ELR (cell line): ENCODE data around the gene GMDS.

Experiments used
- DNase-seq: peaks from one replicate; pipeline ENCODE4 v3.0.0-alpha.2; 2015; ENCODE audit warnings: low read depth

The GMDS gene

DNA sequence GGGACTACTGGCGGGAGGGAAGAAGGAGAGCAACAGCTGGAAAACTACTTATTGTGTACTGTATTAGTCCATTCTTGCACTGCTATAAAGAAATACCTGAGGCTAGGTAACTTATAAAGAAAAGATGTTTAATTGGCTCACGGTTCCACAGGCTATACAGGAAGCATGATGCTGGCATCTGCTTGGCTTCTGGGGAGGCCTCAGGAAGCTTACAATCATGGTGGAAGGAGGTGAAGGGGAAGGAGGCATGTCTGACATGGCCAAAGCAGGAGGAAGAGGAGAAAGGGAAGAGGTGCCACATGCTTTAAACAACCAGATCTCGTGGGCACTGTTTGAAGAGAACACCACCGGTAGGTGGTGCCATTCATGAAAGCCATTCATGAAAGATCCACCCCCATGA is 67.3 kb downstream of the GMDS start:
- DNase-seq: no peak

DNA sequence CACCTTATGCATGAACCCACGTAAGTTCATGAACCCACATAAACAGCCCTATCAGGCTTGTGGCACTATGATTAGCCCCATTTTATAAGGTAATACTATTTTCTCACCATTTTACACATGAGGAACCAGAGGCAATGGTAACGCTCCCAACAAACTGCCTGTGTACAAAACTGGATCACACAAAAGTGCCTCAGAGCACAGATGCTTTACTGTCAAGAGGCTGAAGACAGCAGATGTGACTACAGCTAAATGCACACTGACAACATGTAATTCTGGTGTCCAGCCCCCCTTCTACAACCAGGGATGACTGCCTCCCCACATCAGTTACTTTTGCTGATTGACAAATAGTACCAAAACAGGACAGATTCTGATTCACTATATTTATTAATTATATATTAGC is 69.6 kb downstream of the GMDS start:
- DNase-seq: no peak

DNA sequence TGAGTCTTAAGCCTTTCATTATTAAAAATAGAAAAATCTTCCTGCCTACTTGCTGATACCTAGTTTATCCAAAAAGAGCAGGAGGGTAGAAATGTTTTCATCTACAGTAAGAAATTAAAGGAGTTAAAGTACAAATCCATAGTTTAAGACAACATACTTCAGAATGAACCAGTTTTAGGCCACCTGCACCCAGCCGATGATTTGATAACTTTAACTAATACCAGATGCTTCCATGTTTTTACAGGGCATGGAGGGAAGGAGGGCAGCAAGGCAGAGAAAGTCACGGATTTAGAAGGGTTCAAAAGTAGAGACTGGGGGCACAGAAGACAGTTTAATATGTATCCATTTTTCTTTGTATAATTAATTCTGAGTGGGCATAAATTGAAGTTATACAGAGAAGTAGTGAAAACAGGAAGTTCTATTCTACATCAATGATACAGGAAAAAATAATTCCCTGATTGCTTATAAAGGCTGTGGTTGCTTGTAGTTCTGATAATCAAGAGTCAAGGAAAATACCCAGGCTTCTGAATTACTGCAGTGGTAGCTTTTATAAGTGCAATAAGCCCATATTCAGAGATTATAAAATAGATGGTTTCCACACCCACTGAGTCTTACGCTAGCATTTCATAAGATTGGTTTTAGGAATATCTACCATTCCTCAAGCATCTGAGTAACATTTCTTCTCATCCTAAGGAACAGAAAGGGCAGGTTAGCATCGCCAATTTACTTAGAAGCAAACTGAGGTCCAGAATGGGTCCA is 72.0 kb downstream of the GMDS start:
- no peak for DNase-seq

DNA sequence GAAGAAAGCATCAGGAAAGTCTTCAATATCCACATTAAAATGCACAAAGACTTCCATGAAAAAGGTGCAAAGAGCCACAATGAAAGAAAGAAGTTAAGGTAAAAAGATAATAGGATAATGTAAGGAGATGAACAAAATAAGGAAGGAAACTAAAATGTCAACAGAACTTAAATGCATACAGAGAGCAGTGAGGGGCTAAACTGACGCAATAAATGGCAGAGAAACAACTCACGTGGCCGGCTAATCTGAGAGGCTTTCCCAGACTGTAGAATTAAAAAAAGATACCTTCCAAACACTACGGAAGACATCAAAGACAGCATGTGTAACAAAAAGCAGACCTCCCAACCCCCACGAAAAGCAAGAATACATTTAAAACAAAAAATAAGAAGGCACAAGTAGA is 73.7 kb downstream of the GMDS start:
- no peak for DNase-seq

DNA sequence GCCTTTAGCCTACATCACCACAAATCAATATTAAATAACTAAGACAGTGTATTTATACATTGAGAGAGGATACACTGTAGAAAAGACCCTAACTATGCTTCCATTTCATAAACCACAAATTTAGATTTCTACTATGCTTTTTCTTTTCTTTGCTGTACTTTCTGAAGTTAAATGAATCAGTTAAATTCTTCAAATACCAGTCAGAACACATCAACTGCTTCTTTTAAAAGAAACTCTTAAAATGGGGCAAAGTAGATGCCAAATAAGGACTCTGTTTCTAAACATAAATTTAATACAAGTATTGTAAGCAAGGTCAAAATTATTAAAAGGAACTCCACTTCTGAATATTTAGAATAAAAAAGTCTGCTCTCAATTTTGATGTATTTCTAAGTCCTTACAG is 76.9 kb downstream of the GMDS start:
- DNase-seq: no peak

DNA sequence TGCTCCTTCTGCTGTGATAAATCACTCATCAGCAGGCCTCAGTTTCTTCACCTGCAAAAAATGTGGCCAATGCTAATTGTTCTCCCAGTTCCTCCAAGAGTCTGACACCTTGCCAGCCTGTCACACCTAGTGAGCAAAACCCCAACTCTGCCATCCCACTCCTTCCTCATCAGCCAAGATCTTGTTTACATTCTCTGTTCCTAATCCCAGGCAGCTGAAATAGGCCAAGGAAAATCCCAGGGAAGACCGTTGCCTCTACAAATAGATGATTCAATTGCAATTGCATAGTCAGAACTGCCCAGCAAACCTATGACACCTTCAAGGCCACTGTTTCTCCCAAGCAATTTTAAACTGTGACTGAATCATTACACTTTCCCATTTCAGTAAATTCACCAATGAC is 78.7 kb downstream of the GMDS start:
- DNase-seq: no peak

DNA sequence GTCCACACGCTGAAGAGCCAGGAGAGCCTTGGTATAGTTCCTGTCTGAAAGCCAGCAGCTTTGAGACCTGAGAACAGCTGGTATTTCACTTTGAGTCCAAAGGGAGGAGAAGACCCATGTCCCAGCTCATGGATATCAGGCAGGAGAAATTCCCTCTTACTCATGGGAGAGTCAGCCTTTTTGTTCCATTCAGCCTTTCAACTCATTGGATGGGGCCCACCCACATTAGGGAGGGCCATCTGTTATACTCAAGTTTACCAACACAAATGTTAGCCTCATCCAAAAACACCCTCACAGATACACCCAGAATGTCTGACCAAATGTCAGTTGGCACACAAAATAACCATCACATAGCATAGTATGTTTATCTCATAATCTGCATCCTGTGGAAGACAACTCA is 80.1 kb downstream of the GMDS start:
- no peak for DNase-seq

DNA sequence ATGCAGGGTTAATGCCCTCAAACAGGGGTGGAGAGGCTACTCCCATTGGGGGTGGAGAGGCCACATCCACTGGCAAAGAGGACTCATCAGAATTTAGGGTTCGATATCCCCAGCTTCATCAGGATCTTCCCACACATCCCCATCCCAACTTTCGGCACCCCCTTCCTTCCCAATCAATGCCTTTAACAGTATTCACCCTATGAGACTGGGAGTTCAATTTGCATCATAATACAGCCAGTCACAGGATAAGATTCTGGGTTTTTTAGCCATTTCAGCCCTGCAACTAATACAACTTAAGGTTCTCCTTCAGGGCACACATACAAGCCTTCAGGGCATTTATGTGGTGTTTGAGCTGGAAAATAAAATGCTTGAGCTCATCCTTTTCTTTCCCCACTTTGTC is 80.9 kb downstream of the GMDS start:
- no peak for DNase-seq

DNA sequence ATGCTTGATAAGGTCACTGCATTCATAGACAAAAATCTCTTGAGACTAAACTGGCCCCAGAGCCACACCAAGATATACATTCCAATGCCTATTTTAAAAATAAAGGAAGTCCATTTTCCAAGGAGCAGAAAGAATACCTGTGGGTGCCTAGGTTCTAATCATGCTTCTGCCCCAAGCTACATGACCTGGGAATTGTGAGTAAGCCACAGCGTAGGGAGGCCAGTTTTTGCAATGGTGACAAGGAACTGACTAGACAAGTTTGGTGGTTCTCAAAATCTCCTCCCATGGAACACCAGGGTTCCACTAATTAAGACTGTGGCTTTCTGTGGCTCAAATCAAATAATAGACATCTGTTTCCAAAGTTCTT is 83.3 kb downstream of the GMDS start:
- no peak for DNase-seq

DNA sequence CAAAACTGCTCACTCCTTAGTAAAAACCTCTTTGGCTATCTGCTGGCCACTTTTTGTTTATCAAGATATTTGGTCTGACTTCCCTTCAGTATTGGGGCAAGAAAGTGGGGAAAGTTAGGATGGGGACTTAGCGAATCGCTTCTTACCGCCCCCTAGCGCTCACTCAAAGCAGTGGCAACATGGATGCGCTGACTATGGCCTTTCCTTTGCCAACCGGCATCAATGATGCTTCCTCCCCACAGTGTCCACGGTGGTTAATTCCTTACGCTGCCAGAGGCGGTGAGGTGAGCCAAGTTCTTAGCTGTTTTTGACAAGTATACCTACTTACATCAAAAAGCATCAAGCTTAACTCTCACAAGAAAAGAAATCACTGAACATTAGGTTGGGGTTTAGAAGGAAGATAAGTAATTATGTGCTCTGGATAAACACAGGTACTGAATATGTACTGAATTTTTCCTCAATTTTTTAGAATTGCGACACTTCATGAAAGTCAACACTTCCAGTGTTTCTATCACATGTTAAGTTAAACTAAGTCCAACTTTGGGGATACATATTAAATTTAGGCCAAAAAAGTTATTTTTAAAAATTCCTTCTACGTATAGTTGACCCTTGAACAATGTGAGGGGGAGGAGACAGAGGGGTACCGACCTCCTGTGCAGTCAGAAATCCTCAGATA is 86.7 kb downstream of the GMDS start:
- peak; percentile 58 for DNase-seq

DNA sequence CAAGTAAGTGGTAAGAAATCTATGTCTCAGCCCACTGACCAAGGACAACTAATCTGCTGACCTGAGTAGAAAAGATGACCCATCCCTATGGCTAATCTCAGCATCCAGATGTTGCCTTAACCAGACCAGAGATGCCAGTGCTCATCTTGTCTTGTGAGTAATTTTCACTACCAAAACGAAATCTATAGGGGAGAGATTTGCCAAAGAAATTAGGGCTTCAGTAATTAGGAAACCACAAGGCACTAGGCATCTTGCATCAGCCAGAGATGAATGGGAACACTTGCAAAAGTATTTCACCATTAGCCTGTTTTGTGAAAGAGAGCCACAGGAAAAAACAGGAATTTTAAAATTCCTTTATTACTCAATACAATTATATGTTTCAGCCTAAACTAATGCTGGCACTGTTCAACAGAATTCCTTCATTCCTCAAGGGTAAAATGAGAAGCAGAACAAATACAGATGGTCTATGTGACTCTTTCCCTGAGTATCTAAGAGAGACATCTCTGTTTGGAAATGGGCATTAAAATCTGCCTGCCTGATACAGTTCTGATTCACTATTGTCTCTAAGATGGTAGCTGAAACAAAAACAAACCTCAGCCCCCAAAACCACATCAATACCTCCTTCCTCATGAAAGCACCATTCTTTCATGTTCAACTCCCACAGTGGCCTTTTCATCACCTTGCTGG is 87.8 kb downstream of the GMDS start:
- DNase-seq: peak; percentile 50

DNA sequence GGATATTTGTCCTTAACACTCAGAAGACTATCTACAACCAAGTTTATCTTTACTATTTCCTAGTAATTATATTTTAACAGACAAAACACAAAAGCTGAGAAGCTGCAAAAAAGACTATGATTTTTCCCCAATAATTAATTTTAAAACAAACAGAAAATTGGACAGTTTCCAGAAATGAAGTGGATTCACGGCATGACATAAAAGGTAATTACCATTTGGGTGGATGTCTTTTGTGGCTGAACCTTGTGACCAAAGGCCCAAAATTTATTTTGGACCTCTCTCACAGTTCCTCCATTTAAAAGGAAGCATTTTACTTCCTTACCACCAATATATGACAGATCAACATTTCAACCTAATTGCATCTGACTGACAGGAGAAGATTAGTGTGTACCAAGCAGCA is 90.2 kb downstream of the GMDS start:
- DNase-seq: no peak

DNA sequence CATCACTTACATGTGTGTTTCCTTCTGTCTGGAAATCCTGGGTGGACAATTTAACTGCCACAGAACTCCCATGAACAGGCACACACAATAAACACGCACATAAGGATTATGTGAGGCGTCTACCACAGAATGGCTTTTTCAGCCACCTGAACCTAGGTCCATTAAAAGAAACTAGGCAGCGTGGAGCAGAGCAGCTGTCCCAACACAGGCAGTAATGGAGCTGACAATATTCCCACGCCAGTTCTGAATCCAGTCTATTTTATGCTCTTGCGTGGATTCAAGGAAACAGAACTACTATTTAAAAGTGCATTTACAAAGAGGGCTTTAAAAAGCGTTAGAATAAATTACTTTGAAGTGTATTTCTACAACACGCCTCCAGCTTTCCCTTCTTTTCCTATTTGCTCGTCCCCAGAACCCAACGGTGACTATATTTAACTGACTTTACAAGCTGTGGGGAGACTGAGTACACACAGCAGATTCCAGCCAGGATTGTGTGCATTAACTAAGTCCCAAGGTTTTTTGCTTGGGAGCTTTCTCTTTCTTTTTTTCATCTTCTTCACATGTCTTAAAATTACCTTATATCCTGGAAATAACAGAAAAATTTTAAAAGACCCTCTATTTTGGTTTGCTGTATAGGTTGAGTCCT is 95.9 kb downstream of the GMDS start:
- DNase-seq: no peak

DNA sequence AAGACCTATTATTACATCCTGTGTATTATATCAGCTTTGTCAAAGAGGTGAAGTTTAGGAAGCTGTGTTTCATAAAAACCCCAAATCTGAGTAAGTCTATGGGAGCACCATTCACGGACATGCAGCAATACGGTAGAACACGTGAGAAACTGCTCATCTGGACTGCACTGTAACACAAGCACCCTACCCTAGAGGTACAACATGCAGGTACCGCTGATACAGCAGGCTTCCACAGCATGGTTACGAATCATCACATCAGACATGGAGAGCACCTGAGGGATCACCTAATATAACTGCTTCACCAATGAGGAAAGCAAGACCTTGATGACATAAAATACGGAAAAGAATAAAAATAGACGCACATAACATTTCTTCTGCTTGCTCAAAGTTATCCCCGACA is 96.7 kb downstream of the GMDS start:
- no peak for DNase-seq

DNA sequence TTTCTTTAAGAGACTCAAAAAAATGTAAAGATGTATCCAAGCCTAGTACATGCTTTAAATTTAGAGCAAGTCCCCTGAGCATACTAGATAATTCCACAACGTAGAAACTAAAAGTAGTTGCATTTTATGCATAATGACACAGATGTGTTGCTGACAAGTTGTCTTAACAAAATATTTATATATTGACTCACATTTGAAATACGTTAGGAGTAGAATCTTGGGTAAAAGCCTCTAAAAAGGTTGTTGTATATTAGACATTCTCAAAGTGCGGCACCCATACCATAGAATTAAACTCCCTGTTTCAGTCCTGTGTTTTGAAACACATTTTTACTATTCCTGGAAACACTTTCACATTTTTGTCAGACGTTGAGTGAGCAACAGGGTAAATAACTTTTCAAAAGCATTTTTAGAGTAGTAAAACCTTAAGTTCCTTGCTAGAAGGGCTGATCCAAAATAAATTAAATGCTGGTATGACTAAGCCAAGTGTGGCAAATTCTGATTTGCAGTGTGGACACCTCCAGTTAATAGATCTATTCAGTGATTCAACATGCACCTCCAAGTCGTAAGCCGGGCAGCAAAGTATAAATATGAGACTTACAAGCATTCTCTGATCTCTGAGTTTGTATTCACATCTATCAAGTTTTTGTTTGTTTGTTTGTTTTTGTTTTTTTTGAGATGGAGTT is 97.5 kb downstream of the GMDS start:
- DNase-seq: no peak

DNA sequence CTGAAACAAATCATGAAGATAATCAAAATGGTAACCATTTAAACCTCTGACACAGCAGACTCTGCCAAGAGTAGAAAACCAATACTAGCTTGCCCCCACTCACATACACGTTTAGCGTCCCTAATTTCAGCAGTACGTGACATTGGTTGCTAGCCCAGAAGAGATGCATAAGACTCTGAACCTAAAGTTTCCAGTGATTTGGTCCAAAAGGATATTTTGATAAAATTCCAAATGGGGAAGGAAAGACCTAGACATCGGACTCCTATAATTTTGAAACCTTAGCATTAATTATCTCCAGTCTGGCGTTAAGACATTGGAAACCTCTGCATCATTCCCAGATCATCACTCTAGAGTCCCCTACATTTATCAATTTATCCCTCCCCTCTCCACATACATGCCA is 98.1 kb downstream of the GMDS start:
- DNase-seq: no peak

DNA sequence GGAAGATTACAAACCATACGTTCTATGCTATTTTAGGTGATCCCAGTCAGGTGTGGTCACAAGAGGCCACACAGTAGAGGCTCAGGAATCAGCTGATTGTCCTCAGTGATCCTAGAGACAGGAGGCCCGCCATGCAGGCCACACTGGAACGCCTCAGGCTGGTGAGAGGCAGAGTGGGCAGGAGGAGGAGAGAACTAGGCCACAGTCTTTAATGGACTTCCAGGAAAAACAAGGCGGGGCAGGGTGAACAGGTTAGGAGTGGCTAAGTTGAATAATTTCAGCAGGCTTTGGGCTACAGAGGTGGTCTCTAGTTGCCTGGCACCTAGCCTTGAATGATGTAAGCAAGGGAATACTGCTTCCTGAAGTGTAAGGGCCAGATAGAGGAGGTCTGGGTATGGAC is 101.2 kb downstream of the GMDS start:
- no peak for DNase-seq

DNA sequence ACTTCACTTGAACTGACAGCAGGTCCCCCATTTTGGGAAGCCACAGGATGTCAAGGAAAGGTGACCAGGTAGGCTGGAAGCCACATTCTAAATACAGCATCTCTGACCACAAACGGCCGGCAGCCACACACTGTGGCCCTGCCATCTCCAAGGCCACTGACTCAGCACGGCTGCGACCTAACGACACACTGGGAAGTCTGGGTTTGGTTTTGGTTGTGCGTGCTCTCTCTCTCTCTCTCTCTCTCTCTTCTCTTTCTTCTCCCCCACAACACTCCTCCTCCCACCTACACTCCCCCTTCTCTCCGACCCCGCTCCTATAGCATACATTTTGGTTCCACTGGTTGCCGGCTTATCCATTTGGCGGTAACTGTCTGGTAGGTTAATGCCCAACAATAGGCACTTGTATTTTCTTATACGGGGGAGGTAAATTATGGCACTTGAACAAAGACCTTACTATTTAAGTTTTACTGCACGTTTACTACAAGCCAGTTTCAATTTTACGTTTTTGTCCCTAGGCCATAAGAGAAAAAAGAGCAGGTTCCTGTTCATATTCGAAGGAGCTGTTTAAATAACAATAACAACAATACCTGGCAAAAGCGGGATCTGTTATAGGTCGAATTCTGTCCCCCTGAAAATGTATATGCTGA is 103.6 kb downstream of the GMDS start:
- DNase-seq: no peak

DNA sequence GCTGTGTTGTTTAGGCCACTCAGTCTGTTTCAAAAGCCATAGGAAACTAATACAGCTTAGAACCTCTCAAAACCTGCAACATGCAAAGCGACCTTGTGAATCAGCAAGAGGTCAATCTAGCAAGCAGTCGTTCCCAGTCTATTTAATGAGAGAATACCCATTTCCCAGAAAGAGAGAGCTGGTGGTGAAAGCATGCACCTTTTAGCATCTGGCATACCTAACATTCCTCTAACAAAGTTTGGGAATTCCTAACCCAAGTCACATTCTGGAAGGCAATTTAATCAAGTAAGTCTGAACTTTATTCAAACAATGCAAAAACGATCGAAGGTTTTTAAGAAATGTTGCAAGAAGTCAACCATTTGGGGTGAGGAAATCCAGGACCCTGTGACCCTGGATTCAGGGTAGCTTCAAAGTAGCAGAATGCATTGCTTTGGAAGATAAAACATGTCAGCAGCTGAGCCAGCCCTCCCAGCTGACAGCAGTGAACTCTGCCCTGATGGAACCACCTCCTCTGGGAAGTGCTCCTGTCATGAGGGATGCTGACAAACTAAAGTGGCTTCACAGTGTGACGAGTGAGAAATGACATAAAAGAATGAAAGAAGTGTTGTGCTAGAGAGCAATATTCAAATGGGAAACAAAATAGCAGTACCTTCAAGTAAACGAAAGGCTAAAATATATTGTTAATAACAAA is 104.8 kb downstream of the GMDS start:
- no peak for DNase-seq

DNA sequence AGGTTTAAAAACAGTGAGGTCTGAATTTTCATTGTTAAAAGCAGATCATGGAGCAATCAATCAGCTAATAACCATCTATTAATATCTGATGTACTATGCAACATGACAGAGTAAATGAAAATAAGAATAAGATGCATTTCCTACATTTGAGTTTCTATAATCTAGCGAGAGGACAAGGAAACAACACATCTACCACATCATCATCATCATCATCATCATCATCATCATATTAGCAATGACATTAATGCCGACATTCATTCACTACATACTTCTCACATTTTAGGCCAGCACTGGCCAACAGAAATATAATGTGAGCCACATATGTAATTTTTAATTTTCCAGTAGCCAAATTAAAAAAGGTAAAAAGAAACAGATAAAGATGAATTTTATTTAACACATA is 110.0 kb downstream of the GMDS start:
- DNase-seq: no peak

DNA sequence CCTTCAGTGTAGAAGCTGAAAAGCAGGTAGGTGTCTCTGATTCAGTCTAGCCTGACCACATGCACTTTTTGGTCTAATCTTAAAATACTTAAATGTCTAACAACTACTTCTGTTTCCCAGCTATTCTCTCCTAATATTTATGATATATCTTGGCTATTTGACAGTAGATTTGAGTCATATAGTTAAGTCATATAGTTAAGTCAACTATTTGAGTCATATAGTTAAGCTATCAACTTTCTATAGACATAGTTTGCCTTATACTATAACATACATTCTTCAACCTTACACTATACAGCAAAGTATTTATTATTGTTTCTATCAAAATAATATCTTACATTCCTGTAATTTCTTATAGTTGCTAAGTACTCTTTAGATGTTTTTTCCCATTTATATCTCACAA is 110.9 kb downstream of the GMDS start:
- peak; percentile 9 for DNase-seq
